GM21381 (cell line): Measurements from ENCODE around the gene CRYBA2.

Source experiments
- ATAC-seq: cut with Tn5 transposase; IDR thresholded peaks from one replicate; pipeline ENCODE4 v1.9.1; 2021; ENCODE audit warnings: mild to moderate bottlenecking, moderate library complexity; ENCODE audit not compliant: unreplicated experiment

The CRYBA2 gene

DNA sequence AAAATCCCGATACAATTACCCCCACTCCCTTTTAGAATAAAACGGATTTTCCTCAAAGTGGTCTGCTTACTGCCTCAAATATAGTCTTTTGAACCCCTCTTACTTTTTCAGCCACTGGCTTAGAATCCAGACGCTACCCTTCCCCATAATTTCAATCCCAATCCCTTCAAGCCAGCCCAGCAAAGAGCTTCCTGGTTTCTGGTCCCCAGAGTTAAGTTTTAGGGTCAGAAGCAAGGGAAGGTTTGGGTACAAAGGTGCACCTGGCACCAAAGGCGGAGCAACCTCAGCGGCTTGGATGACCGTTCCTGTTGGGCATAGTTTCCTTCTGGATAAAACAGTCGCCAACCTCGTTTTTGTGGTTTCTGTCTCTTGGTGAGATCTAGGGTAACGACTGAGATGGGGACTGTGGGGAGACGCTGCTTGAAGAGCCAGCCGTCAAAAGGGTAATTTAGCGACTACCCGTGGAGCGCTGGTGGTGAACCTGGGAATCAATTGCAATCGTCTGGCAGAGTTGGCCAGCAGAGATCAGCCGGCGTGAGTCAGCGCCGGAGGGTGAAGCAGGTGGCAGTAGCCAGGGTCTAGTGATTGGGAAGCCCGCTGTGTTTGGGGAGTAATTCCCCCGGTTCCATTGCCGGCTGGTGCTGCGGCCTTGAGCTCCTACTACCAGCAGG lies 9.8 kb downstream of the CRYBA2 start:
- no peak for ATAC-seq

- ATAC-seq = no peak
Observed at GRCh38 chr2:218982586-218983262, 10.5 kb downstream of the CRYBA2 start.

DNA sequence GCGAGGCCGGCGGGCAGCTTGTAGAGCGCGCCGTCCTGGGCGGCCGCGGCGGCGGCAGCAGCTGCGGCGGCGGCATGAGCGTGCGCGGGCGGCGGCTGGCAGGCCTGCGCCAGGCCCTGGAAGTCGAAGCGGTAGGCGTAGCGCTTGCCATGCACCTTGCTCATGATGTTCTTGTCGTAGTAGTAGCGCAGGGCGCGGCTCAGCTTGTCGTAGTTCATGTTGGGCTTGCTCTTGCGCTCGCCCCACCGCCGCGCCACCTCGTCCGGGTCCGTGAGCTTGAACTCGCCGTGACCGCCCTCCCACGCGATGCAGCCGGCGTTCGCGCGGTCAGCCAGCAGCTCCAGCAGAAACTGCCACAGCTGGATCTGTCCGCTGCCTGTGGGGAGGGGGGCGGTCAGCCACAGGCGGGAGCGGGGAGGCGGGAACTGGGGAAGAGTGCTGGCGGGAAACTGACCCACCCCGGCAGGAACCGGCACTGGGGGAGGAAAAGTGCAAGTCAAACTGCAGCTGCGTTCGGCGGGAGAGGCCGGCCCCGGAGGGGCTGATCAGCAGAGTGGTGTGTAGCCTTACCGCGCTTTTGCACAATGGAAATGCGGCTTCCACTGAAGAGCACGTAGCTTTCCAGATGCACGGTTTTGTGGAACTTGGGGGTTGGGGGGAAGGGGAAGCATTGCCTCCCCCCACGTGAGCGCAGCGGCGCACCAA lies 11.2 kb downstream of the CRYBA2 start:
- ATAC-seq = no peak

GRCh38 chr2:218981390-218981880 lies 11.8 kb downstream of the CRYBA2 start:
- ATAC-seq = no peak

DNA sequence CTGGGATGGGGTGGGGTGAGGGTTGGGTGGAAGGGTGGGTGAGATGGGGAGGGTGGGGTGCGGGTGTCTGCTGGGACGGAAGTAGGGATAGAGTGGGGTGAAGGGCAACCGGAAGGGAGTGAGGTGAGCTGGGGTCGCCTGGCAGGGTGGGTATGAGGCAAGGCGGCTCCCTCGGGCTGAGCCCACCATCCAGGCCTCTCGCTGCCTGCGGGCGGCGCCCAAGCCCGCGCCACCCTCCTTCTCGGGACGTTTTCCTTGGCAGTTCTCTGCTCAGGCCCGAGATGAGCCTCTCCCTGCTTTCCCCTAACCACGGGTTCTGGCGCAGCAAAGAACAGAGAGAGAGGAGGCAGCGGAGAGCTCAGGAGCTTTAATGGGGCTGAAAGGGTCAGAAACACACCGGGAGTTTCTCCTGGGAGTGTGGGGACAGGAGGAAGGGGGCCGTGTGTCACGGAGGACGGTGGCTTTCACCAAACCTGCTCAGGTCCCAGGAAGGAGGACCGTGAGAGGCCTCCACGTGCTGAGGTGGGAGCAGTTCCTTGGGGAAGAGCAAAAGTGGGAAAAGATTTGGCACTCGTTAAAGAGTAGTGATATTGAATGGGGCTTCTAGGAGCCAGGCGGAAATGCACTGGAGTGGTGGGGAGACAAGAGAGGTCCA lies 12.4 kb downstream of the CRYBA2 start:
- no peak for ATAC-seq

- peak; percentile 91 for ATAC-seq
Observed at GRCh38 chr2:218979846-218980734, 13.1 kb downstream of the CRYBA2 start.

- ATAC-seq = no peak
Observed at GRCh38 chr2:218975060-218975777, 18.0 kb downstream of the CRYBA2 start.

GRCh38 chr2:218970894-218971293 lies 22.3 kb downstream of the CRYBA2 start:
- ATAC-seq = no peak

- no peak for ATAC-seq
Observed at GRCh38 chr2:218964041-218964771, 29.0 kb downstream of the CRYBA2 start.

DNA sequence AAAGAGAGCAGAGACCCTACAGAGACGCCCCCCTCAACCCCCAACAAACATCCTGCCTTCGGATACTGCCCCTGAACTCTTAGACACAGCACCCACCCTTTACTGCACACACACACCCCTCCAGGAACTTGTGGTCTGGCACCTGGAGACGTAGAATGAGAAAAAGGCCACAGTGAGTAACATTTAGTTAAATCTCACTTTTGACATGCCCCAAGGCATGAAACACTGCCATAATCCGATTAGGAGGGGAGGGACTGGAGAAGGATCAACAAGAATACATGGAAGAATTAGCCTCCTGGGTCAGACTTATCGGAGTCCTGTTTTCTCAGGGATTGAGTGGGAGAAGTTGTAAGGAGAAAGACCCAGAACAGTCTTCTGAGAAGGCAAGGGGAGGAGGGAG lies 29.6 kb downstream of the CRYBA2 start:
- no peak for ATAC-seq

GRCh38 chr2:218962859-218963492 lies 30.2 kb downstream of the CRYBA2 start:
- ATAC-seq = no peak

DNA sequence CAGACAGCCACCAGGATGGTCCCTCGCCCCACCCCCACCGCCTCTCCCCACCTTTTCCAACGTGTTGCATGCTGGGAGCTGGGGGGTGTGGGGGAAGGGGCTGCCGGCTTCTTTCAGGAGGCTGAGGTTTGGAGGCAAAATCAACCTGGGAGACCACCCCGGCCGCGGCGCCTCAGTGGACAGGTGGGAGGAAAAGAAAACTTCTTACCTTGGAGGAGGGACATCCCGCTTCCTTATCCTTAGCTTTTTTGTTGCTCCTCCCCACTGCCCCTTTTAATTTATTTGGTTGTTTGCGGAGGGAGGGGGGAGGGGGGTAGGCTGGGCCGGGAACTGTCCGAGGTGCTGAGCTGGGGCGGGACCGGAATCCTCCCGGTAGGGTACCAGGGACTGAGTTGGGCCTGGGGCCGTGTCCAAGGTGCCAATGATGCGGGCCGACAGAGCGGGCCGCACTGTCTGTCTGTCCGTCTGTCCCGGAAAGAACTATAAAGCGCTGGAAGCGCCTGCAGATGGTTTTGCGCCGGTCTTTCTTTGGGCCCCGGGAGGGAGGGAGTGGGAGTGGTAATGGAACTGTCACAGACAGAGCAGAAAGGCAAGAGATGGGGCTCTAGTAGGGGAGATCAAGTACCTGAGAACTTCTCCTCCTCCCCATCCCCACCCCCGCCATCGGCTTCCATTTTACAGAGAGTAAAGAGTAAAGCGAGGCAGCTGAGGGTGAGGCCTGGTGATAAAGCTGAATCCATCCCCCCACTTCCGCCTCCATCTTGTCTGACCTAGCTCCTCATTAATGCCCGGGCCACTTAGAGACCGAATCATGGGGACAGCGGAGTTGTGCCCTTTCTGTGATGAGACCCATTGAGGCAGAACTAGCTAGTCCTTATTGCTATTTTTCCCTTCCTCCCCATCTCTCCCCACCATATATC lies 31.3 kb downstream of the CRYBA2 start:
- ATAC-seq = no peak

- no peak for ATAC-seq
Observed at GRCh38 chr2:218961229-218961628, 32.0 kb downstream of the CRYBA2 start.

DNA sequence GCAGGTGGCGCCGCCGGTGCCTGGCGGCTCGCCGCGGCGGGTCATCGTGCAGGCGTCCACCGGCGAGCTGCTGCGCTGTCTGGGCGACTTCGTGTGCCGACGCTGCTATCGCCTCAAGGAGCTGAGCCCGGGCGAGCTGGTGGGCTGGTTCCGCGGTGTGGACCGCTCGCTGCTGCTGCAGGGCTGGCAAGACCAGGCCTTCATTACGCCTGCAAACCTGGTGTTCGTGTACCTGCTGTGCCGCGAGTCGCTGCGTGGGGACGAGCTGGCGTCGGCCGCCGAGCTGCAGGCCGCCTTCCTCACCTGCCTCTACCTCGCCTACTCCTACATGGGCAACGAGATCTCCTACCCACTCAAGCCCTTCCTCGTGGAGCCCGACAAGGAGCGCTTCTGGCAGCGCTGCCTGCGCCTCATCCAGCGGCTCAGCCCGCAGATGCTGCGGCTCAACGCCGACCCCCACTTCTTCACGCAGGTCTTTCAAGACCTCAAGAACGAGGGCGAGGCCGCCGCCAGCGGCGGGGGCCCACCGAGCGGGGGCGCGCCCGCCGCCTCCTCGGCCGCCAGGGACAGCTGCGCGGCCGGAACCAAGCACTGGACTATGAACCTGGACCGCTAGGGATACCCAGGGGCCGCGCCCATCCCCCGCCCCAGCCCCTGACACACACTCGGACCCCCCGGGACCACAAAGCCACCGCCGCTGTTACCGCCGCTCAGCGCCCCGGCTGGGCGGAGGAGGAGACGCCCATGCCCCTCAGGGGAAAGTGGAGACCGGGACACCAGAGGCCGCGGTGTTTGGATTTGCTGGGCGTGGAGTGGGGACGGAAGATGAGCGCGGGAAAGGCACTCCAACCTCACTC lies 32.7 kb downstream of the CRYBA2 start:
- no peak for ATAC-seq

DNA sequence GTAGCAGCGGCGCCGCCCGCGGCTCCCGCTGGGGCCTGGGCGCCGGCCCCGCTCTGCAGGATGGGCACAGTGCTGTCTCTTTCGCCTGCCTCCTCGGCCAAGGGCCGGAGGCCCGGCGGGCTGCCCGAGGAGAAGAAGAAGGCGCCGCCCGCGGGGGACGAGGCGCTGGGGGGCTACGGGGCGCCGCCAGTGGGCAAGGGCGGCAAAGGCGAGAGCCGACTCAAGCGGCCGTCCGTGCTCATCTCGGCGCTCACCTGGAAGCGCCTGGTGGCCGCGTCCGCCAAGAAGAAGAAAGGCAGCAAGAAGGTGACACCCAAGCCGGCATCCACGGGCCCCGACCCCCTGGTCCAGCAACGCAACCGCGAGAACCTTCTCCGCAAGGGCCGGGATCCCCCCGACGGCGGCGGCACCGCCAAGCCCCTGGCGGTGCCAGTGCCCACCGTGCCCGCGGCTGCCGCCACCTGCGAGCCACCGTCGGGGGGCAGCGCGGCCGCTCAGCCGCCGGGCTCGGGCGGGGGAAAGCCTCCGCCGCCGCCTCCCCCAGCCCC lies 33.4 kb downstream of the CRYBA2 start:
- ATAC-seq = no peak

GRCh38 chr2:218959141-218959731 lies 34.0 kb downstream of the CRYBA2 start, which contains the start of gene CDK5R2:
Gene CDK5R2 (plus strand): TSS chr2:218959666. CDS start chr2:218959821, 155 bp downstream.
- peak; percentile 99 for ATAC-seq
